ENCODE results near the gene EMC8.
A peak's percentile ranks its signal among the peaks of the same experiment; 100 is the strongest.
"Not testable (repeated sequence)": the region's sequence is repeated elsewhere in the genome, so short reads cannot be mapped to it uniquely, and the experiment has no call there.

Gene EMC8

DNA sequence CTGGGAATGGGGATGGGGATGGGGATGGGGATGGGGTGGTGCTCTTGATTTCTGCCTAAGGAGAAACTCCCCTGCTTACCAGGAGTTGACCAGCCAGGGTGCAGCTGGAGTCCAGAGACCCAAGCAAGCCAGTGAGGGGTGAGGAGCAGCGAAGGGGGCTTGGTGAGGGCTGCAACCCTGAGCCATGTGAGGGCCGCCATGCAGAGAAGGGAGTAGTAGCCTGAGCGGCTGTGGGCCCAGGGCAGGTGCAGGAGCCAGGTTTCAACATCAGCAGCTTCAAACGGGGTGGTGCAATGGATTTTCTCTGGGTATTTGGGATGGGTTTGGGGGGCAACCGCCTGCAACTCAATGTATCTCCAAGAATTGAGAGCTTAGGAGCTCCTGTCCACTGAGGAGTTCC, 35.4 kb upstream of the EMC8 start:
- no peak for DNase-seq

DNA sequence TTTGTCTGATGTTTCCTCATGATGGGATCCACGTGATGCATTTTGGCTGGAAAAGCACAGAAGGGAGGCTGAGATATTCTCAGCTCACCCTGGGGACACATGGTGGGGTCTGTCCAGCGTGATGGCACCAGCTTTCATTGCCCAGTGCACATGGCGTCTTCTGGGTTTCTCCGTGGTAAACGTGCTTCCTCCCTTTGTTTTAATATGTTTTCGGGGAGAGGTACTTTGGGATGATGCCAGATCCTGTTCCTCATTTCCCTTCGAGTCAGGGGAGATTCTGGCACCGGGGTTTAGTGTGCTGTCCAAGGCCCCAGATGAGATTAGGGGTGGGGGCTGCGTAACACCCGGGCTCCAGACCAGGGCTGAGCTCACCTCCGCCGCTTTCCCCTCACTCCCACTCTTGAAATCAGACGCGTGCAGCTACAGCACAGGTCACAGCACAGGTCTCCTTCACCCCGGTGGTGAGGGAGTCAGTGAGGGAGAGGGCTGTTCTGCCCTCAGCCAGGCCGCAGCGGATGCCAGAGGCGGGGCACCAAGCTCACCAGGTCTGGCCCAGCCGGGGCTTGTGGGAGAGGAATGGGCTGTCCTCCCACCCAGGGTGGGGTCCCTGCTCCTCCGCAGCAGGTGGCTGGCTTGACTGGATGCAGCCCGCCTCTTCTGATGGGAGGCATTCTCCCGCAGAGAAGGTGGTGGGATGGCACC, 34.0 kb upstream of the EMC8 start:
- DNase-seq: no peak

DNA sequence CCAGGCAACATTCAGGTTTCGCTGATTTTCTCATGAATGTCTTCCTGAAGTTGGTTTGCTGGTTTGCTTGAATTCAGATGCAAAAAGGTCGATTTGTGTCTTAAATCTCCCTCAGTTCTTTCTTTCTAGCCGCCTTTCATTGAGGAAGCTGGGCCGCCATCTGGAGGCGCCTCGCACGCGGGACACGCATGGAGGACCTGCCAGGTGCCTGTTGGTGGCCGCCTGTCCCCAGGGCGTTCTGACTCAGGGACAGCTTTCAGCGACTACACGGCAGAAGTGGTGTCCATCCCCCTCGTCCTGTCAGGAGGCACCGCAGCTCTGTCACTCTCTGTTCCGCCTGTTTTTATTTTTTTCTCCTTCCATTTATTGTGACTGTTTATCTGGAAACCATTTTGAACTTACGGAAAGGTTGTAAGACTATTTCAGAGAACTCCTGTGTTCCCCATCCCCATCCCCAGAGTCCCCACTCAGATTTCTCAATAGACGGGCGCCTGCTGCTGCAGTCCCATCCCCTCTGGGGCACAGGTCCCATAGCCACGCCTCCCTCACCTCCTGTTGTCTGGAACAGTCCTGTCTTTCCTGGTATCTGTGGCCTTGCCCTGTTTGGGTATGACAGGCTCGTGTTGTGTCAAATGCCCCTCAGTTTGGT, 33.4 kb upstream of the EMC8 start:
- no peak for DNase-seq

DNA sequence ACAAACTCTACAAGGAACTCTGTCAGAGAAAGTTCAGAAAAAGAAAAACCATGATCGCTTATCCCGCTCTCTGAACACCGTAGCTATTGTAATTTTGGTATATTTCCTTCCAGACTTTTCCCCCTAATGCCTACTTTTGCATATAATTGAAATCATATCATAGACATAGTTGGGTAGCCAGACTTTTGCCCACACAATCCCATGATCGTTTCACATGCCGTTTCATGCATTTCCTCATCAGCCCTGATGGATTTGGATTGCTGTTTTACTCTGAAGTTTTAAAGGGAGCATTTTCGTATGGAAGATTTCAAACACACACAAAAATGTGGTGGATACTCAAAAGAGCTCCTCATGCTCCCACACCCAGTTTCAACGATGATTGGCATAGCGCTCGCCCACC, 31.5 kb upstream of the EMC8 start:
- DNase-seq: no peak

DNA sequence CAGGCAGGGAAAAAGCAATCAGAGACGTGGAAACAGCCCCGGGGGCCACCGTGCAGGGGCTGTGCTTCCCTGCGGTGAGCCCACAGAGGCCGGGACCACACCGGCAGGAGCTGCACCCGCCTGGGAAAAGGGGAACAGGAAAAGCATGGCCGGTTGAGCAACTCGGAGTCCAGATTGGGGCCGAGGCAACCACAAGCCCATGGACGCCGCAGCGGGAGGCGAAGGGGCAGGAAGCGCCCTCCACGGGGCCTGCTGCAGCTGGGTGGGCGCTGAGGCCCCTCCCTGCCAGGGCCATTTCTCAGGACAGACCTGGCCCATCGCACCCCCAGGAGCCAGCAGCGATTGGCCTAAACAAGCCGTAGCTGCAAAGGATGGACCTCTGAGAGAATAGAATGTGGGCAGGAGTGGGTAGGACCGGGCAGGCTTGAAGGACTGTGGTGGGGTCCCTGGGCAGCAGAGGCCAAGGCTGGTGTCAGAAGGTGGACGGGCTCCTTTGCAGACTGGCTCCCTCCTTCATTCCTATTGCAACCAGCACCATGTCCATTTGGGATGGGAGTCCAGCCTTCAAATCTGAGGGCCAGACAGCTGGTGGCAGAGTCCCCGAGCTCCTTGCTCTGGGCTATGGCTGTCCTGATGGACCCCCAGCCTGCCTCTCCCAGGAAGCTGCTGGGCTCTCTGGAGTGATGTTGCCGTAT, 30.6 kb upstream of the EMC8 start:
- DNase-seq: no peak

DNA sequence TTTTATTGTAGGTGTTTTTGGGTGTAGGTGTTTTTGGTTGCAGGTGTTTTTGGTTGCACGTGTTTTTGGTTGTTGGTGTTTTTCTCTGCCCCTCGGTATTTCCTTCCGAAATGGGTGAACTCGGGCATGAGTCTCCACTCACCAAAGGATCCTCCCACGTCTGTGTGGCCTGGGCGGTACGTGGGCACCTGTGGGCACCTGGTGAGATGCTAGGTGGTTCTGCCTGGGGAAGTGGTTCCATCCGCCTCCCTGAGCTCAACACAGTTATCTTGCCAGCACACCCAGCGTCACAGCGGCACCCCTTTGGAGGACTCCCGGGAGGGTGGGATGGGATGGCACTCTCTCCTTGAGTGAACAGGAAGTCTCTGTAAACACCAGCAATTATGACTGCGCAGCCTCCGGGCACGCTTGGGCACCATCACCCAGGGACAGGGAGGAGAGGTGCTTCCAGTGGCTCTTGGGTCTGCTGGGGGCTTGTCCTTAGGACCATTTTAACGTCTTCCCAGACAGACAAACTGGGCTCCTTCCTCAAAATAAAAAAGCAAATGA, 29.9 kb upstream of the EMC8 start:
- no peak for DNase-seq

DNA sequence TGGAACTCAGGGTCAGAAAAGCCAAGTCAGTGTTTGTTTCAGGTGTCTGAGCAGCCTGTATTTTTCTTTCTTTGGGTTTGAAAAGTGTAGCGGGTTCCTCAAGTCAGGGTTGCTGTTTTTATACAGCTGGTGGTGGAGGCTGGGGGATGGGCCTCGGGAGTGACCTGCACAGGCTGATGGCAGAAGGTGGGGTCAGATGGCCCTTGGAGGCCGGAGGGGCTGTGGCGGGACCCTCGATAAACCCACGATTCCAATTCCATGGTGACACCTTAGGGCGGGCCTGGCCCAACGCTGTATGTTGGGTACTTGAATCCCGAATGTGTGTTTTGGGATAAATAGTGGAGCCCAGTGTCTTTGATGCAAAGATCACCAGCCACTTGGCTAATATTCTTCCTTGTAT, 28.8 kb upstream of the EMC8 start:
- DNase-seq: no peak

DNA sequence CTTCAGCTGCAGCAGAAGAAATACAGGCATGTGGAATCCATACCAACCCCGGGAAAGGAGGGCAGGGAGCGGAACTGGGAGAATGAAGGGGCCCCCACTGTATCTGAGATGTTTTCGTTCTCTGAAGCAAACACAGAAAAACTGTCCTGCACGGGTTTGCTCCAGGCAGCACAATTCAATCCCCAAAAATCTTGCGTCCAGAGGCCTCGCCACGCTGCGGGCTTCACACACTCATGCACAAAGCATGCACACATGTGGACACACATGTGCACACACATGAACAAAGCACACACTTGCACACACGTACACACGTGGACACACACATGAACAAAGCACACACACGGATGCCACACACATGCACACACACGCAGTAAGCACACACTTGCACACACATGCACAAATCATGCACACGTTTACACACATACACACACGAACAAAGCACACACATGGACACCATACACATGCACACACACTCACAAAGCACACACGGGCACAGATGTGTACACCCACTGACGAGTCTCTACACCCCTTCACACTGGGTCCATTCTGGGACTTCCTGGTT, 27.4 kb upstream of the EMC8 start:
- no peak for DNase-seq

DNA sequence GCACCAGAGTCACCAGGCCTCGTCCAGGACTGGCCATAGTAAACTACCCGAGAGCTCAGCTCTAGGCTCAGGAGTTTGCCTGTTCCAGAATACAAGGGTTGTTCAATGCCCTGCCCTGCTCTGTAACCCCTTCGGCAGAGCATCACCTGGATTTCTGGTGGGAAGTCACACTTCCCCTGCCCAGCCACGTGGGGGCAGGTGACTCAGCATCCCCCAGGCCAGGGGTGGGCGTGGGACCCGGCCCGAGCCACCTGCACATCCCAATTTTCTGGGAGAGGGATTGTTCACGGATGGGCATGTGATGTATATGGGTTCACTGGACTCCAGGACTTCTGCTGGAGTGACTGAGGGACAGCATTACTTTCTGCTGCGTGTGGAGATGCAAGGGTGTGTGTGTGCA, 26.0 kb upstream of the EMC8 start:
- no peak for DNase-seq

DNA sequence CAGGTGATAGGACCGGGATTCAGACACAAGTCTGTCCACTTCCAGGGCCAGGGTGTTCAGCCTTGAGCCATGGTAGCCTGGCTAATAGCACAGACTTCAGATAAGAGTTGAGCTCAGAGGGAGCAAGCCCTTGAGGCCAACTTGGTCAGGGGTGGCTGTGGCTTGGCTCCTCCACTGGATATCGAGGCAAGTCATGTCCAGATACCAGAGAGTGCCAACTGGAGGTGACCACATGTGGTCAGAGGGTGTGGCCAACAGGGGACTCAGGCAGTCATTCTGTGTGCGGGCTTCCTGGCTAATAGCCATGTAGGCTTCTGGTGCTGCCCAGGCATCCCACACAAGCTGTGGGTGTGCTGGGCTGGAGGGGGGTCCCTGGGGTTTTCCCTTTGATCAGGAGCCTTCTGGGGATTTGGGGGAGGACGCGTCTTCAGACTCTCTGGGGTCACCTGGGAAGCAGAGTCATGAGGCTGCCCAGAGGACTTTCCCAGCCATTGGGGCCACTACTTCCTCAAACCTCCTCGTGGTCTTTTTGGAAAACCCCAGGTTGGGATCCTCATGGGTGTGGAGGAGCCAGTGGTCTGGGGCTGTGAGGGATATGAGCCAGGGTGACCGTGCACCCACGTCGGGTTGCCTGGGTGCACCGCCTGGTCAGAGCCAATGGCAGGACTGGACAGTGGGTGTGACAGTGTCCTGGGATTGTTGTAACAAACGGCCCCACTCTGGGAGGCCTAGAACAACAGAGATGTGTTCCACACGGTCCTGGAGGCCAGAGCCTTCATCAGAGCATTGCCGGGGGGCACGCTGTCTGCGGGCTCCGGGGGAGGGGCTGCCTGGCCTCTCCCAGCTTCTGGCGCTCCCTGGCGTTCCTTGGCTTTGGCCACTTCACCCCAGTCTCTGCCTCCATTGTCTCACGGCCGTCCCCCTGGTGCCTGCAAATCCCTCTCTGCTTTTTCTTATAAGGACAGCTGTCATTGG, 25.1 kb upstream of the EMC8 start:
- DNase-seq: no peak

DNA sequence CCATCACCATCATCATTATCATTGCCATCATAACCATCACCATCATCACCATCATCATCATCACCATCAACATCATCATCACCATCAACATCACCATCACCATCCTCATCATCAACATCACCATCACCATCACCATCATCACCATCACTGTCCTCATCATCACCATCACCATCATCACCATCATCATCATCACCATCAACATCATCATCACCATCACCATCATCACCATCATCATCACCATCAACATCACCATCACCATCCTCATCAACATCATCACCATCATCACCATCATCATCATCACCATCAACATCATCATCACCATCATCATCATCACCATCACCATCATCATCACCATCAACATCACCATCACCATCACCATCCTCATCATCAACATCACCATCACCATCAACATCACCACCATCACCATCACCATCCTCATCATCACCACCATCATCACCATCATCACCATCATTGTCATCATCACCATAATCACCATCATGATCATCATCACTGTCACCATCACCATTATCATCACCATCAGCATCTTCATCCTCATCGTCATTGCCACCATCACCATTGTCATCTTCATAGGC, 24.1 kb upstream of the EMC8 start:
- DNase-seq: no peak

DNA sequence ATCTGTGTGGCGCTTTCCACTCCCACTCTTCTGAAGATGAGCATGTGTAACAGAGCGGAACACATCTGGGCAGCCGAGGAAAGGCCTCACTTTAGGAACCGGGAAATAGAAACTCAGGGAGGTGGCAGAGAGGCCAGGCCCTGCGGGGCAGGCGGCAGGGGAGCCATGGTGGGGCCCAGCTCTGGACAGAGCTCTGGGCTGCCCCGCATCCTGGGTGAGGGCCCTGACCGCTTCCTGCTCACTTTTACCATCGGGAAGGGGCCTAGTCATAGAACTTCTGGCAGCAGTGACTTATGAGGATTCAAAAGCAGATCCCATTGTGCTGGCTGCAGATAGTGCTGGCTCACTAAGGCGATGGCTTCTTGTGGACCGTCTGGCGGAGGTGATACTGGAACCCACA, 22.8 kb upstream of the EMC8 start:
- no peak for DNase-seq

DNA sequence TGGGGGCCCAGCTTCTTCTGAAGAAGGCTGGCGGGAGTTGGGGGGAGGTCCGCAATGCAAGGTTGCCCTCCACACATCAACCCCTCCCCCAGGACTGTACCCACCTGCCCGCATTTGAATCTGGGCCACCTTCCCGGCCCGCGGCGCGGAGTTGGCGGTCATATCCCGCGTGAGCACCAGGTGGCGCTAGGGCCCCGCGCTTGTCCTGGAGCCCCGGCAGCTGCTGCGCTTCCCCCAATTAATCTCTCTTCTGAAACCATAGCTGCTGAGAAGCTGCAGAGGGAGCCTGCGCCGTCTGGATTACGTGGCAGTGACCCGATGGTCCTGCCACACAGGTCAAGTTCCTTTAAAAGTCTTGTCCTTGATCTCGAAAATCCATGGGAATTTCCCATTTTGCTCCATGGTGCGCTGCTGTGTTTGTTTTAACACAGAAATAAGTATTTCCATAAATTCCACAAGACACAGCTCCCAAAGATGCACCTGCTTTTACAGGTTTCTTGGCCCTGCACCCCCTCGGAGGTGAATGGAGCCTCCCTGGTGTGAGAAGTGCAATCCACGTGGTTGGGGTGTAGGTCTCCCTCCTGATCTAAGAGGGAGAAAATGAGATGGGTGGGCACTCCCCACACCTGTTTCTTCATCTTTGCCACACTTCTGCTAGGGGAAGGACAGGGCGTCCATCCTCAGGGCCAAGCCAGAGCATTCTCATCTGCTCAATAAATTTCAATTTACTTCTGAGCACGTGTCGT, 22.2 kb upstream of the EMC8 start:
- DNase-seq: peak; percentile 60

DNA sequence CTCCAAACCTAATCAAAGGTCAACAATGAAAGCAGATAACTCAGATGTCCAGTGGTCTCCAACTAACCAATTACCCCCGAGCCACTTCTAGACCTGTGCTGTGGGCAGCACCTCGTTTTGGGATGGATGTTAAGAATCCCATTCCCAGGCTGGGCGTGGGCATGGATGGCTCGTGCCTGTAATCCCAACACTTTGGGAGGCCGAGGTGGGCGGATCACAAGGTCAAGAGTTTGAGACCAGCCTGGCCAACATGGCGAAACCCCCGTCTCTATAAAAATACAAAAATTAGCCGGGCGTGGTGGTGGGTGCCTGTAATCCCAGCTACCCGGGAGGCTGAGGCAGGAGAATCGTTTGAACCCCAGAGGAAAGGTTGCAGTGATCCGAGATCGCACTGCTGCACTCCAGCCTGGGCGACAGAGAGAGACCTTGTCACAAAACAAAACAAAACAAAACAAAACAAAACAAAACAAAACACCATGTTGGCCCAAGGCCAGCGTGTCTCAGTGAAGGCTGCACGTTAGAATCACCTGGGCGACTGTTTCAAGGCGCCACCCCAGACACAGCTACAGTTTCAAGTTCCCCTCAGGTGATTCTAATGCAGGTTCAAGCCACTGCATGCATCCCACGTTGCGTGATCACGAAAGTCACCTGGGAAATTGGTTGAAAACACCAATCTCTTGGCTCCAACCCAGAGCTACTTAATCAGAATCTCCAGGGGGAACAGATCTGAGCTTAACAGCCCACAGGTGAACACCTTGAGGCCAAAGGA, 21.4 kb upstream of the EMC8 start:
- no peak for DNase-seq

DNA sequence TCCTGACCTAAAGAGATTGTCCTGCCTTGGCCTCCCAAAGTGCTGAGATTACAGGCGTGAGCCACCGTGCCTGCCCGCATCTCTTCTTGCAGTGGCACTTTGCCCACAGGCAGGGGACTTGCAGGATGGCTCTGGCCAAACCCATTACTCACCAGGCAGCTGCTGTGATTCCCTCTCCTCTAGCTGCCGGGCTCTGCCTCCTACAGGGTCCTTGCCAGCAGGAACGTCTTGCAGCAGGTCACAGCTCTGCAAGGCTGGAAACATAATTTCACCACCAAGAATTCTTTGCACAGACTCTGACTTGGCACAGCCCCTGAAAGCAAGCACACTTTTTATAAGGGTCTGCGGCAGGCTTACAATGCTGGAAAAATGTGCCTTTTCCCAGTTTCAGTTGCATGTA, 20.4 kb upstream of the EMC8 start:
- no peak for DNase-seq

DNA sequence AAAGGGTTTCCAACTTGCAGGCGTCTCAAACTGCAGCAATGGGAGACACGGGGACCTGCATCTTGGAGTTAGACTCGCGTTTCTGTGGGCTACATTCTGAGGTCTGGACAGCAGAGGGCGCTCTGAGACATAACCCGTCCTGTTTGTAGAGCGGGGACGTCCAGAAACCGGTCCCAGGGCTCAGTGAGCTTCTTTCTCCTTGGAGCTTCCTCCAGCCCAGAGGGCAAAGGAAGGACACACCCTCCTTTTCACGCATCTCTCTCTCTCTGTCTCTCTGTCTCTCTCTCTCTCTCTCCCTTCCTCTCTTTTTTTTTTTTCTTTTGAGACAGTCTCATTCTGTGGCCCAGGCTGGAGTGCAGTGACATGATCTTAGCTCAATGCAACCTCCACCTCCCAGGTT, 19.9 kb upstream of the EMC8 start:
- peak; percentile 82 for DNase-seq

DNA sequence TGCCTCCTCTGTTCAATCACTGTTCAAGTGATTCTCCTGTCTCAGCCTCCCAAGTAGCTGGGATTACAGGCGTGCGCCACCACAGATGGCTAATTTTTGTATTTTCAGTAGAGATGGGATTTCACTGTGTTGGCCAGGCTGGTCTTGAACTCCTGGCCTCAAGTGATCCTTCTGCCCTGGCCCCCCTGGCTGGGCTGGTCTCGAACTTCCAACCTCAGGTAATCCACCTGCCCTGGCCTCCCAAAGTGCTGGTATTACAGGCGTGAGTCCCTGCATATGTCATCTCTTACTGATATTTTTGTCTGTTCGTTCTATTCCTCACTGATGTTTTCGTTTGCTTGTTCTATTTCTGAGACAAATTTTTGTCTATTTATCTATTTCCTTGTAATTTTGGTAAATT, 17.9 kb upstream of the EMC8 start:
- DNase-seq: not testable (repeated sequence)

DNA sequence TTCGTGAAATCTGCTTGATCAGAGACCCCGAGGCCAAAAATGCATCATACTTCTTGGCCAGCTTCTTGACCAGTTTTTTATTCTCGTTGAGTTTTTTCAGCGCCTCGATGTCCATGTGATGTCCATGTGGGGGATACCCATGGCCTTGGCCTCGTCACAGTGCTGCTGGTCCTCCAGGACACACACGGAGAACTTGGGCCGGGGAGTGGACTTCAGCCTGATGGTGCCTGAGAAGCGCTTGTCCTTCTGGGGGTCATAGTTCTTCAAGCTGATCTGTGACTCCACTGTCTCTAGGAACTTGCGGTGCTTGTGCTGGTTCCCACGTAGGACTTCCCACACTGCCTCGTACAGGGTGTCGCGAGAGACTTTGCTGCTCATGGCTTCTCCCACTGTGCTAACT, 16.8 kb upstream of the EMC8 start:
- no peak for DNase-seq

DNA sequence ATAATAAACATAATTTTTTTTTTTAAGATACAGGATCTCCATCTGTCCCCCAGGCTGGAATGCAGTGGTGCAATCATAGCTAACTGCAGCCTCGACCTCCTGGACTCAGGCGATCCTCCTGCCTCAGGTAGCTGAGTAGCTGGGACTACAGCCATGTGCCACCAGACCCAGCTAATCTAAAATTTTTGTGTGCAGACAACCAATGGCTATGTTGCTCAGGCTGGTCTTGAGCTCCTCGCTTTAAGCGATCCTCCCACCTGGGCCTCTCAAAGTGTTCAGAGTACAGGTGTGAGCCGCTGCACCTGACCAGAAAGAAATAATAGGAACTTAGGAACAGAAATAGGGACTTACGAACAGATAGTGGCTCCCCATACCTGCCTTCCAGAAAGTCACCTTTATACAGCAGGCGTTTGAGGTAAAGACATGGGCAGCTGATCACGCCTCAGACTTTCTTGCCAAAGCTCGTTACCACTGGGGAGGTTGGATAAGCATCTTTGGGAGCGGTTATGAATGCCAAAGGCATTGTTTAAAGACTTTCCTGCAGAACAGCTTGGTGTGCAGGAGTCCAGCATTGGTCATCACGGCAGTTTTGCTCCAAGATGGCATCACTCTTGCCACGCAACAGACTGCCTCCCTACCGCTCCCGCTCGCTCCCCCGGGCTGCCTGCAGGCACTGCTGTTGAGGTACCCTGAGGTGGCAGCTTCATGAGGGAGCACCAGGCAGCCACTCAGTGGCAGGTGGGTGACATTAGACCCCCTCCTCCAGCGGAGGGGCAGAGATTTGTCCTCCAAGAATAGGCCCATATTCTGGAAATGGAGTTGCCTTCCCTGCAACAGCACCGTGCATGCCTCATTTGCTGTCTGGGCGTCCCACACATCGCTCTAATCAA, 13.7 kb upstream of the EMC8 start:
- no peak for DNase-seq

Measured in hematopoietic multipotent progenitor cell treated with erythropoietin and hydrocortisone succinate and interleukin-3 and kit ligand, for 8 days (in vitro differentiated cells).